Measurements from ENCODE around the gene SFXN5. TPM values are rescaled to one million over a fixed set of nuclear protein-coding genes. Genes with fewer than 3 reads are reported as not detected.
"Not testable (repeated sequence)": the region's sequence is repeated elsewhere in the genome, so short reads cannot be mapped to it uniquely, and the experiment has no call there.

The SFXN5 gene
- total RNA-seq, 1 donor from 2014 or later = 10.1 TPM

- DNase-seq (ENCODE audit: low read depth in 2 of 2) = no peak
Measured at GRCh38 chr2:73078457-73079411, 7.2 kb upstream of the SFXN5 start.

DNA sequence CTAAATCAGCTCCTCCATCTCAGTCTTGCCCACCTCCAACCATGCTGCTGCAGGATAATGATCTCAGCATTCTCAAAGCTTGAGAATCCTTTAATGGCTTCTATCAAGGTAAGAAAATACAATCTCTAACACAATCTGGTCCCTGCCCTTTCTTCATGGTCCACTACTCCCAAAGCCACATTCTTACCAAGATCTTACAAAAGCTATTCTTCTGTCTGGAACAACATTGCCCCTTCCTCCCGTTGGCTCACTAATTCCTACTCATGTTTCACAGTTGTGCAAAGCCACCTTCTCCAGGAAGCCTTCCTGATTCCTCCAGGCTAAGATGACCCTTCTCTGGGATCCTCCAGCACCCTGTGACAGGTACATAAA is 5.9 kb upstream of the SFXN5 start:
- no peak for DNase-seq (ENCODE audit: low read depth in 2 of 2)

DNA sequence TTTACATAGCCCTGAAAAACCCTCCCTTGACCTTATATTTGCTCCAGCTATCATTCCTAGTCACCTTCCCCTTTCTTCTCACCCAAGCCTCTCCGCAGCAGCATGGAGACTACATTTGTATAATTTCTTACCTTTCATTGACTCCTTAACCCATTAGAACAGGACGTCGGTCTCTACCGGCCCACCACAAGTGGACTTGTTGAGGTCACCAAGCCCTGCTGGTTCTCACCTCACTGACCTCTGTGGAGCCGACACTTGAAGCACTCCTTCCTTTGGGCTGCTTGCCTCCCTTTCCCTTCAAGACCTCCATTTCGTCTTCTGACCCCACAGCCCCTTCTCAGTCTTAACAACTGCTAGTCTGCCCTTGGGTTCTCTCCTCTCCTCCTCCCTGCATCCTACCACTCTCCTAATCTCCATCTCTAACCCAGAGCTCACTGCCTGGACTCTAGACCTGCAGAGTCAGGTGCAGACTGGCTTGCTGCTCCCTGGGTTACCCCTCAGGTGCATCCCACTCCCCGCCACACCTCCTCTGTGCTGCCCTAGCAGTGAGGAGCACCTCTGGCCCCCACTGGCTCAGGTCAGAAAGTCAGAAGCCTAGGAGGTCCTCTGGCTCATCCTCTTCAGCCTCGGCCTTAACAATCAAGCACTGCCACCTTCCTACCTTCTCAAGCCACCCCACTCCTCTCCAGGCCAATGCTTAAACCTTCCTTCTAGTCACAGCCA is 5.3 kb upstream of the SFXN5 start:
- DNase-seq (ENCODE audit: low read depth in 2 of 2) = no peak

- no peak for DNase-seq (ENCODE audit: low read depth in 2 of 2)
Measured at GRCh38 chr2:73075477-73076373, 4.2 kb upstream of the SFXN5 start.

- no peak for DNase-seq (ENCODE audit: low read depth in 2 of 2)
Measured at GRCh38 chr2:73074110-73075069, 2.9 kb upstream of the SFXN5 start.

DNA sequence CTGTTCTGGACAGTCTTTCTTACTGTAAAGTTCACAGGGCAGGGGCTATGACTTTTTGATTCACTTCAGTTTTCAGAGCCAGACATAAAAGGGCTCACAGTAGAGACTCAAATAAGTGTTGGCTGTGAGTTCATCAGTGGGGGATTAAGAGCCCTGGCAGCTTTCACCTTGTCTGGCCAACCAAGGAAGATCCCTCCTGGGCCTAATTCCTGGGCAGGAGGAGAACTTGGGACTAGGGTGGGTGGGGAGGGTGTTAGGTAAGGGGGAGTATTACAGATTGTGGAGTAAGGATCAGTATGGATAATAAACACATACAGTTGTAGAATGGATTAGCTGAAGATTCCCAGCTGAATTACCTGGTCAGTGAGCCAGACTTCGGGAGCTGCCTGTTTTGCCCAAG is 904 bp upstream of the SFXN5 start:
- no peak for DNase-seq (ENCODE audit: low read depth in 2 of 2)

DNA sequence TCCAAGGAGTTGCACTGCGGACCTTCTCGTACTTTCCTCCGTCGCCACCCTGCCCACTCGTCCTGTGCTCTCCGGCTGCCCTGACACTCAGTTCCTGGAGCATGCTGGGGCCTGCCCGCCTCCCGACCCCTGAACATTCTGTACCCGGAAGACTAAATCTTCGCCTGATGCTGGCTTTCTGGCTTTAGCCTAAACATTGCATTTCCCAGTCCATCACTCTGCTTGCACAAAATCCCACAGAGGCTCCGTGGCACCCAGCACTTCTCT is 550 bp upstream of the SFXN5 start:
- DNase-seq (ENCODE audit: low read depth in 2 of 2) = no peak

- DNase-seq (ENCODE audit: low read depth in 2 of 2) = peak in 1 of 2 donors; percentile 59
Measured at GRCh38 chr2:73070643-73071359, 711 bp downstream of the SFXN5 start.

DNA sequence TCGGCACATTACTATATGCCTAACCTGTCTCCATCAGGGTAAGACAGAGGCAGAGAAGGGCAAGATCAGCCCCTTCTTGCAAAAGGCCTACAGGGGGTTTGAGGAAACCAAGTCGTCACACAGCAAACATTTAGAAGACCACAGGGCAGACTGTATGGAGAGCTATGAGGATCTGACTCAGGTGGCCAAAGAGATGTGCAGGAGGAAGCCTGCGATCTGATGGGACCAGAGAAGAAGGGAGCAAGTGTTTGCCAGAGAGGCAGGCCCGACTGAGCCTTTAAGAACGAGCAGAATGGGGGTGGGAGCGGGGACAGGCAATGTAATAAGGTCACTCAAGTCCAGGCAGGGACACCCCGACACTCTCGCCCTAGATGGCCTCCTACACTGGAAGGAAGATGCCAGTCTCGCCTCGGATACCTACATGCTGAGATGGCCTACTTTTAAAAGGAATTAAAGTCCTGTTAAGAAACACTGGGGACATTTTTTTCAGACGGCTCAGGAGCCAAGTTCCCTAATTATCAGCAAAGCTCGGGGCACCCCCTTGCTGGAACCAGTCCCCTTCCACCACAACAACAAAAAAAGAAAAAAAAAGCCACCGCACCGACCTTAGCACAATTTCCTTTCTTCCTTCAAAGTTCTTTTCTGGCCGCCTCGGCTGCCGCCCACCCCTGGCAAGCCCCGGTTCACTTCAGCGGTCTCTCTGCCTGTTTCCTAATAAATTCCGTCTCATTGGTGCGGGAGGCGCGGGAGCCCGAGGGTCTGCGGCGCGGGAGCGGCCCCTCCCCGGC is 1.5 kb downstream of the SFXN5 start:
- DNase-seq (ENCODE audit: low read depth in 2 of 2) = no peak

DNA sequence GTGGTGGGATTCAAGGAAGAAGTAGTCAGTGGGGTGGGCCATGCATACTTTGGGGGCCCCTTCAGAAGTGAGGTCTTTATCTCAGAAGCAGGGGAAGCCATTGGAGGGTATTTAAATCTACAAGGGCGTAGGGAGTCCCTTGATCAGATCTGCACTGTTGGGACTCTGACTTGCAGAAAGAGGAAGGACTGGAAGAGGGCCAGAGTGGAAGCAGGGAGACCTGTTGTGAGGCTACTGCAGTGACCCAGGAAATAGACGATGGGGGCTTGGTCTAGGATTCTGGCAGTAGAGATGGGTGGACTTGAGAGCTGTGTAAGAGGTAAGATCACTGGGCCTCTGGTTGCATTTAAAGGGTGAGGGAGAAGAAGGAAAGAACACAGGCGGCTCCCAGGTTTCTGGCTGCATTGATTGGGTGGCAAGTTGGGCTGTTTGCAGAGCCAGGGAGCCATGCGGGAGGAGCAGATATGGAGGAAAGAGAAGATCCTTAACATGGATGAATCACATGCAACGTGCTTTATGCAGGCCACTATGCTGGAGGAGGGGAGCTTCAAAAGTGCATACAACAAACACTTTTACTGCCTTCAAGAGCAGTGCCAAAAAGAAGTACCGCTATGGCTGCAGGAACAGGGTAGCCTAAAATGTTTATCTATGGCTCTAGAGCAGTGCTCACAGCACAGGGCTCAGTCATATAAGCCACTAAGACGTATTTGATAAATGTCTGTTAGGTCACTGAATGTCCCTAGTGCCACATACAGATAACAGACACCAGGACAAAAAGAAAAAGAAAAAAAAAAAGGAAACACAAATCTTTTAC is 2.3 kb downstream of the SFXN5 start:
- no peak for DNase-seq (ENCODE audit: low read depth in 2 of 2)

- DNase-seq (ENCODE audit: low read depth in 2 of 2) = no peak
Measured at GRCh38 chr2:73068147-73068546, 3.4 kb downstream of the SFXN5 start.

DNA sequence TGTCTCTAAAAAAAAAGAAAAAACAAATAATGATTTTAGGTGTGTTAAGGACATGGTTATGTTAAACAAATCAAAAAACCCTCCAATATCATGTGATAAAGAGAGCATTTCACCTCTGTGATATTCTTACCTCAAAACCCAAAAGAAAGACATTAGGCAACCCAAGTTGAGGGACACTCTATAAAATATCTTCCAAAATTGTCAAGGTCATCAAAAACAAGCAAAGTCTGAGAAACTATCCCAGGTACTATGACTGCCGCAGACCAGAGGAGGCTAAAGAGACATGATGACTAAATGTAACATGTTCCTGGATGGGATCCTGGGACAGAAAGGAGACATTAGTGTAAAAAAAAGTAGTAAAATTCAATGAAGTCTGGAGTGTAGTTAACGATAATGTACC is 4.5 kb downstream of the SFXN5 start:
- DNase-seq (ENCODE audit: low read depth in 2 of 2) = no peak

- DNase-seq (ENCODE audit: low read depth in 2 of 2) = not testable (repeated sequence)
Measured at GRCh38 chr2:73065070-73065469, 6.4 kb downstream of the SFXN5 start.

DNA sequence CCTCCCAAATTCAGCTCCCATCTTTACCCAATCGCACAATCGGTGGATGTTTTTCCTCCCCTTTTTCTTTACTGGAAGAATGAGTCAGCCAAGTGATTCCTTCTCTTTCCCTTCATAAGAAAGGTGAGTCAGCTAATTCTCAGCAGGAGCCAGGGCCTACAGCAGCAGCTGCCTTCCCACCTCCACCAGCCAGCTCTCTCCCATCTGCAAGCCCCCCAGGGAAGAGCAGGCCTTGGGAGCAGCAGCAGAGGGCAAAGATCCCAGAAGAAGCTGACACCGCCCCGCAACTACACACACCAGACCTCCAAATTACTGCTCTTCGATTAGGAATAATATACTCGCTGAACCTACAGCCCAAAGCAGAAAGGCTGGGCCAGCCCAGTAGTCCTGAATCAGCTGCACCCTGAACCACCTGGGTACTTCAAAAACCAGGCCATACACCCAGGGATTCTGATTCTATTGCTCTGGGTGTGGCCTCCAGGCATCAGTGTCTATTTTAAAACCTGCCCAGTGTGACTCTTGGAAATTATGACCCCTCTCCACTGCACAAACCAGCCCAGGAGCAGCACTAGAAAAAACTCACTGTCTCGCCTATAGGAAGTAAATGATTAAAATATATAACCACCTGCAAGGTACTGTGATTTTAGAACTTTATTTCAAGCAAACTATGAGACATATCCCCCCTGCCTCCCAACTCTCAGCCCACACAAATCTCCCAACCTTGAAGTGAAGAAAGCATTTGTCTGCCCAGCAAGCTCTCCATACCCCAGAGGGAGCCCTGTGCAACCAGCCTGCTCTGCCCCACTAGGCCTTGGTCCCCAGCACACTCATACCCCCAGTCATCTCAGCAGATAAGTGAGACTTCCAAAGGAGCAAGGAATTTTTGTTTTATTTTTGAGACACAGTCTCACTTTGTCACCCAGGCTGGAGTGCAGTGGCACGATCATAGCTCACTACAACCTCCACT is 7.3 kb downstream of the SFXN5 start:
- DNase-seq (ENCODE audit: low read depth in 2 of 2) = peak in 1 of 2 donors; percentile 70

DNA sequence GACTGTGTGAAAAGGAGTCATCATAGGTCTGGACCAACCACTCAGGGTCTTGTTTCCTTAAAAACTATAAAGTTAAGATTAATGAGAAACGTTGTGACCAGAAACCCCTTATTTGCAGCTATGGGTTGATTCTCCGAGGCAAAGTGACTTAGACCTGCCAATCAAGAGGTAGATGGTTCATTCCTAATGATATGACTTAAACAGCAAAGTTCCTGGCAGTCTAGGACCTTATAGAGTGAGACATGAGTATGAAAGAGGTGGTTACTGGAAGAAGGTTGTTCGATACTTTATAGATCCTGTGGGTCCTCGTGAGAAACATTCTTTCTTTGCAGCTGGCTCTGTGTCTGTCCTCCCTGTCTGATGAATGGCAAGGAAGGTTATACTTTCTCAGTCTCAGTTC is 8.0 kb downstream of the SFXN5 start:
- no peak for DNase-seq (ENCODE audit: low read depth in 2 of 2)

DNA sequence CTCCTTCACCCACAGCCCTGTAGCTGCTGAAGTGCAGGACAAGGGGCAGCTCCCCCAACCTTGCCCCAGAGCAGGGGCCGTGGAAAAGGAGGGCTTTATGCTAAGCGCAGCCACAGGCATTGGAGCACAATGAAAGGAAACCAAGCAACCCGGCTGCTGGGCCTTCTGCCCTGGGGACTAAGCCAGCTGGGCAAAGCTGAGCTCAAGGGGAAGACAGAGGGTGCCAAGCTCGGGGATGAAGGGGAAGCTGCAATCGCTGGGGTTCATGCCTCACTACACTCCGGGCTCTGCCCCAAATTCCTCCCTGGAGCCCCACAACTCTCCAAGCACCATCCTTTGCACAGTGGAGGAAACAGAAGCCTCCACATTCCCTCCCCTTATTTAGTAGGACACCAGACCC is 12.4 kb downstream of the SFXN5 start:
- no peak for DNase-seq (ENCODE audit: low read depth in 2 of 2)

DNA sequence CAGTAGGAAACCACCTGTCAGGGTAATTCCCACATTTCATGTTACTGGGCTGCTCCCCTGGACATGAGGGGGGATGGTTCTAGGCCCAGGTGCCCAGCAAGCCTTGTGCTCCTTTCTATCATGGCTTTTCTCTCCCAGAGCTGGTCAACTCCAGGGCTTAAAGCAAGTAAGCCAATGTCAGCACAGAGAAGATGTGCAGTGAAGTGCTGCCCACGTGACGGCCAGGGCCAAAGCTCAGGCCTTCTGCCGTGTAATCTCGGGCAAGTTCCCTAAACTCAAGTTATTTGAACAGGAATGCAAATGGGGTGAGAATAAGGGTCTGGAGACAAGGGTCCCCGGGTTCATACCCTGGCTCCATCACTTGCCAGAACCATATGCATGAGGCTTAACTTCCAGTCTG is 16.5 kb downstream of the SFXN5 start:
- DNase-seq (ENCODE audit: low read depth in 2 of 2) = no peak

Measured in dermis microvascular lymphatic vessel endothelial cell (primary cell).